HepG2 (cell line): ENCODE data around the gene PEPD. TPM values are rescaled to one million over a fixed set of nuclear protein-coding genes. Genes with fewer than 3 reads are reported as not detected.
A peak's percentile ranks its signal among the peaks of the same experiment; 100 is the strongest.

ENCODE experiments used
- AGO1 ChIP-seq: fragments of 200-400 bp; formaldehyde crosslinking; IDR thresholded peaks from 2 replicates; pipeline ENCODE4 v1.6.1; 2017; ENCODE audit warnings: mild to moderate bottlenecking, low read depth, low read length, moderate library complexity; ENCODE audit not compliant: poor library complexity, severe bottlenecking
- ERF ChIP-seq: IDR thresholded peaks from 2 replicates; pipeline ENCODE4 v1.6.1; 2018; ENCODE audit warnings: missing biosample characterization, missing genetic modification reagents
- EZH2 ChIP-seq: conservative IDR thresholded peaks from 2 replicates; pipeline ENCODE4 v1.6.1; 2012; ENCODE audit warnings: mild to moderate bottlenecking, low read depth, low read length, moderate library complexity
- GFI1 ChIP-seq: sonication (generic); formaldehyde crosslinking; IDR thresholded peaks from 2 replicates; pipeline ENCODE4 v1.5.0; 2020; ENCODE audit warnings: missing genetic modification reagents, mild to moderate bottlenecking, borderline replicate concordance
- HNF4G ChIP-seq, 2 experiments: sonication (generic) in 1 of 2; formaldehyde crosslinking in 1 of 2; IDR thresholded peaks; 2 replicates each; pipeline versions ENCODE4 v1.4.0 to v1.6.1; 2011 to 2020; ENCODE audit warnings: borderline replicate concordance in 2 of 2, low read depth in 2 of 2, mild to moderate bottlenecking in 2 of 2, low read length in 1 of 2, missing genetic modification reagents in 1 of 2, moderate library complexity in 1 of 2
- KDM6A ChIP-seq: IDR thresholded peaks from 2 replicates; pipeline ENCODE4 v1.6.1; 2016; ENCODE audit warnings: low read depth
- MBD4 ChIP-seq: IDR thresholded peaks from 2 replicates; pipeline ENCODE4 v1.6.1; 2012; ENCODE audit warnings: low read length, inconsistent platforms, borderline replicate concordance
- NFAT5 ChIP-seq: sonication (generic); formaldehyde crosslinking; IDR thresholded peaks from 2 replicates; pipeline ENCODE4 v1.4.0; 2020; ENCODE audit warnings: missing genetic modification reagents
- PHB2 ChIP-seq: fragments of 450-650 bp; IDR thresholded peaks from 2 replicates; pipeline ENCODE4 v1.6.1; 2018; ENCODE audit not compliant: partially characterized antibody
- RARA ChIP-seq: IDR thresholded peaks from 2 replicates; pipeline ENCODE4 v1.6.1; 2016; ENCODE audit warnings: missing genetic modification reagents, missing compliant biosample characterization
- THAP7 ChIP-seq: sonication (generic); formaldehyde crosslinking; IDR thresholded peaks from 2 replicates; pipeline ENCODE4 v1.8.1; 2023; ENCODE audit warnings: mild to moderate bottlenecking, missing genetic modification reagents
- ZNF343 ChIP-seq: sonication (generic); formaldehyde crosslinking; IDR thresholded peaks from 2 replicates; pipeline ENCODE4 v1.4.0; 2020; ENCODE audit warnings: mild to moderate bottlenecking, missing genetic modification reagents
- ZNF552 ChIP-seq: sonication (generic); formaldehyde crosslinking; IDR thresholded peaks from 2 replicates; pipeline ENCODE4 v1.9.0; 2022; ENCODE audit warnings: missing genetic modification reagents, mild to moderate bottlenecking, borderline replicate concordance
- ZNF724P ChIP-seq: sonication (generic); formaldehyde crosslinking; IDR thresholded peaks from 2 replicates; pipeline ENCODE4 v1.8.0; 2022; ENCODE audit warnings: missing genetic modification reagents, borderline replicate concordance
- ZSCAN29 ChIP-seq: sonication (generic); formaldehyde crosslinking; conservative IDR thresholded peaks from 2 replicates; pipeline ENCODE4 v1.4.0; 2020; ENCODE audit warnings: mild to moderate bottlenecking, missing genetic modification reagents
- polyA plus RNA-seq, 8 experiments: library from polyadenylated mRNA; depleted of rRNA in 3 of 8; stranded (reverse) in 7 of 8; unstranded in 1 of 8; fragments of >200 nt; fragmentation: Illumina TruSeq in 4 of 8; extraction: Trizol in 4 of 8; gene quantifications; 2 replicates each; pipeline versions ENCODE4 v1.2.1 to v1.2.3, GENCODE V29; 2011 to 2016; ENCODE audit warnings: low read depth in 4 of 8, missing spikeins in 1 of 8, mixed read lengths in 1 of 8; ENCODE audit not compliant: insufficient read depth in 1 of 8
- total RNA-seq, 5 experiments: library from RNA; depleted of rRNA; stranded (reverse); fragments of >200 nt; fragmentation: Illumina TruSeq; extraction: Trizol; gene quantifications; 2 replicates each; pipeline ENCODE4 v1.2.3, GENCODE V29; 2016; ENCODE audit warnings: low read depth in 1 of 5
- TF ChIP-seq, protein P1 (sequence below): sonication (generic); formaldehyde crosslinking; conservative IDR thresholded peaks from 2 replicates; pipeline ENCODE4 v1.4.0; 2020; ENCODE audit warnings: missing genetic modification reagents
- TF ChIP-seq, protein P2 (sequence below): sonication (generic); formaldehyde crosslinking; IDR thresholded peaks from 2 replicates; pipeline ENCODE4 v1.4.0; 2020; ENCODE audit warnings: missing genetic modification reagents, borderline replicate concordance

The PEPD gene
- total and polyA plus RNA-seq, 2 of the 13 experiments (the other 11 are each of a cell fraction or from before 2014, with no cell fraction given), result 60.7 to 75.1 TPM

DNA sequence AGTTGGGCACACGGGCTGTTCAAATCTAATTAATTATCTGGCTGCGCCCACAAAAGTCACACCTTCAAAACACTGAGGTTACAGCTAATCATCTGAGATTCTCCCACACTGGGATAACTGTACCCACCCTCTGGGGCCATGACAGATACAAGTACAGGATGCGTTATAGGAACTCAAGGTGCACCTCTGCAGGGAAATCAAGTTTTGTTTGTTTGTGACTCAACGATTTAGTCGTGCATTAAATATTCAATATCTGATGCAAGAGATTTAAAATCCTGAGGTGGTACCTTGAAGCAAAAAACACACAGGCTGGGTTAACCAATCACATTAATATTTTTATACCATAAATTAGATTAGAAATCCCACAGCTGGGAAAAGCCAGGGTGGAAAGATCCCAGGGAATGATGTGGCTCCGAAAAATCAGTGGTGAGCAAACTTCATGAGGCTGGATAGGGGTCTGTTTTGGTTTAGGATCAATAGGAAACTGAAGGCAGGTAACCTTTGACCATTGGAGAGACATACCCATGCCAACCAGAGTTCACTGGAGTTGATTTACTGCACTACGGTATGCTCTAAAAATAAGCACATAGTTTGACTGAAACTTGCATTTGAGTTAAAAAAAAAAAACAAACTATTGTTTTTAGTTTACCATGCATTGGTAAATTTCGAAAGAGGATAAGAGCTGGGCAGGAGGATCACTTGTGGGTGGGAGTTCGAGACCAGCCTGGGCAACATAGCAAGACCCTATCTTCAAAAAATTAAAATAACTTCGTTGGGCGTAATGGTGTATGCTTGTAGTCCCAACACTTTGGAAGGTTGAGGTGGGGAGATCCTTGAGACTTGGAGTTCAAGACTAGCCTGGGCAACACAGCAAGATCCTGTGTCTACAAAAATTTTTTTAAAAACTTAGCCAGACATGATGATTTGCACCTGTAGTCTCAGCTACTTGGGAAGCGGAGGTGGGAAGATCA is 172.0 kb downstream of the PEPD start (continued):
- TF ChIP-seq NFAT5 (CRISPR knock-in tag) (no peak), HNF4G (IDR thresholded peaks at IDR 0.05; ENCODE audit: borderline replicate concordance, low read depth, low read length) (peak; percentile 50; the same call in 1 of the 2 replicates), HNF4G (CRISPR knock-in tag; IDR thresholded peaks at IDR 0.05; ENCODE audit: borderline replicate concordance, low read depth) (no peak), THAP7 (CRISPR knock-in tag) (no peak), ZSCAN29 (no peak), MBD4 (no peak), ZNF552 (CRISPR knock-in tag) (no peak), AGO1 (no peak), ZNF343 (CRISPR knock-in tag) (no peak), ZNF724P (CRISPR knock-in tag) (no peak), RARA (peak; percentile 60), ERF (CRISPR knock-in tag) (no peak), GFI1 (CRISPR knock-in tag) (peak; percentile 88), EZH2 (no peak), KDM6A (CRISPR knock-in tag) (no peak), PHB2 (no peak)
- TF ChIP-seq, protein P1, sequence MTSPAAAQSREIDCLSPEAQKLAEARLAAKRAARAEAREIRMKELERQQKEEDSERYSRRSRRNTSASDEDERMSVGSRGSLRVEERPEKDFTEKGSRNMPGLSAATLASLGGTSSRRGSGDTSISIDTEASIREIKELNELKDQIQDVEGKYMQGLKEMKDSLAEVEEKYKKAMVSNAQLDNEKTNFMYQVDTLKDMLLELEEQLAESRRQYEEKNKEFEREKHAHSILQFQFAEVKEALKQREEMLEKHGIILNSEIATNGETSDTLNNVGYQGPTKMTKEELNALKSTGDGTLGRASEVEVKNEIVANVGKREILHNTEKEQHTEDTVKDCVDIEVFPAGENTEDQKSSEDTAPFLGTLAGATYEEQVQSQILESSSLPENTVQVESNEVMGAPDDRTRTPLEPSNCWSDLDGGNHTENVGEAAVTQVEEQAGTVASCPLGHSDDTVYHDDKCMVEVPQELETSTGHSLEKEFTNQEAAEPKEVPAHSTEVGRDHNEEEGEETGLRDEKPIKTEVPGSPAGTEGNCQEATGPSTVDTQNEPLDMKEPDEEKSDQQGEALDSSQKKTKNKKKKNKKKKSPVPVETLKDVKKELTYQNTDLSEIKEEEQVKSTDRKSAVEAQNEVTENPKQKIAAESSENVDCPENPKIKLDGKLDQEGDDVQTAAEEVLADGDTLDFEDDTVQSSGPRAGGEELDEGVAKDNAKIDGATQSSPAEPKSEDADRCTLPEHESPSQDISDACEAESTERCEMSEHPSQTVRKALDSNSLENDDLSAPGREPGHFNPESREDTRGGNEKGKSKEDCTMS (CRISPR knock-in tag), result no peak
- TF ChIP-seq, protein P2, sequence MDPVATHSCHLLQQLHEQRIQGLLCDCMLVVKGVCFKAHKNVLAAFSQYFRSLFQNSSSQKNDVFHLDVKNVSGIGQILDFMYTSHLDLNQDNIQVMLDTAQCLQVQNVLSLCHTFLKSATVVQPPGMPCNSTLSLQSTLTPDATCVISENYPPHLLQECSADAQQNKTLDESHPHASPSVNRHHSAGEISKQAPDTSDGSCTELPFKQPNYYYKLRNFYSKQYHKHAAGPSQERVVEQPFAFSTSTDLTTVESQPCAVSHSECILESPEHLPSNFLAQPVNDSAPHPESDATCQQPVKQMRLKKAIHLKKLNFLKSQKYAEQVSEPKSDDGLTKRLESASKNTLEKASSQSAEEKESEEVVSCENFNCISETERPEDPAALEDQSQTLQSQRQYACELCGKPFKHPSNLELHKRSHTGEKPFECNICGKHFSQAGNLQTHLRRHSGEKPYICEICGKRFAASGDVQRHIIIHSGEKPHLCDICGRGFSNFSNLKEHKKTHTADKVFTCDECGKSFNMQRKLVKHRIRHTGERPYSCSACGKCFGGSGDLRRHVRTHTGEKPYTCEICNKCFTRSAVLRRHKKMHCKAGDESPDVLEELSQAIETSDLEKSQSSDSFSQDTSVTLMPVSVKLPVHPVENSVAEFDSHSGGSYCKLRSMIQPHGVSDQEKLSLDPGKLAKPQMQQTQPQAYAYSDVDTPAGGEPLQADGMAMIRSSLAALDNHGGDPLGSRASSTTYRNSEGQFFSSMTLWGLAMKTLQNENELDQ (CRISPR knock-in tag), result no peak
